ENCODE measurements around the gene PAFAH1B1. TPM values are rescaled to one million over a fixed set of nuclear protein-coding genes. Genes with fewer than 3 reads are reported as not detected.

Gene PAFAH1B1
- total and polyA plus RNA-seq, 2 experiments from 2014 or later: 69.9 to 71.7 TPM

- H3K4me2 ChIP-seq: peak overlapping the region; percentile 68
- ATAC-seq: peak; percentile 51
Measured at GRCh38 chr17:2624292-2624731, 30.9 kb downstream of the PAFAH1B1 start.

More at GRCh38 chr17:2624292-2624731, 30.9 kb downstream of the PAFAH1B1 start:
- H3K36me3 Mint-ChIP-seq (ENCODE audit: low read depth): peaks cover 56% of the 10 kb centered on the region
- peaks cover 2% of the 10 kb centered on the region for H3K27me3 Mint-ChIP-seq (ENCODE audit: insufficient read depth, low read depth, poor library complexity)
- Histone ChIP-seq H3K79me2 (replicated peaks; ENCODE audit: insufficient read depth) (peaks cover 100% of the 10 kb centered on the region), H3K36me3 (ENCODE audit: insufficient read depth) (no peaks in the 10 kb centered on the region; the same call in 1 of the 2 replicates), H4K20me1 (replicated peaks; ENCODE audit: insufficient read depth) (peaks cover 62% of the 10 kb centered on the region), H3K27me3 (ENCODE audit: insufficient read depth) (no peaks in the 10 kb centered on the region), H3K4me1 (ENCODE audit: insufficient read depth) (peaks cover 28% of the 10 kb centered on the region), H2AFZ (no peak overlapping the region), H3K27ac (ENCODE audit: low read depth) (peak overlapping the region; percentile 88), H3K9me2 (ENCODE audit: insufficient read depth) (no peaks in the 10 kb centered on the region), H3F3A (replicated peaks; ENCODE audit: low read depth) (peaks cover 8% of the 10 kb centered on the region; the same call in 1 of the 2 replicates), H3K4me3 (peak overlapping the region; percentile 14; the same call in 1 of the 2 replicates)
- H3K27ac Mint-ChIP-seq: peak overlapping the region; percentile 87
- H3K4me1 Mint-ChIP-seq: peaks cover 39% of the 10 kb centered on the region
- peak; percentile 69 for DNase-seq (ENCODE audit: low spot score)
- H3K4me3 Mint-ChIP-seq: peak overlapping the region; percentile 25; the same call in 2 of the 3 replicates
- peaks cover 32% of the 10 kb centered on the region for H3K9me3 Mint-ChIP-seq
- TF ChIP-seq ZNF114 (CRISPR knock-in tag; IDR thresholded peaks at IDR 0.05): no peak
- no peak for TF ChIP-seq EZH2 (IDR thresholded peaks at IDR 0.05; ENCODE audit: low read depth, unreplicated experiment)
- TF ChIP-seq, protein P1, sequence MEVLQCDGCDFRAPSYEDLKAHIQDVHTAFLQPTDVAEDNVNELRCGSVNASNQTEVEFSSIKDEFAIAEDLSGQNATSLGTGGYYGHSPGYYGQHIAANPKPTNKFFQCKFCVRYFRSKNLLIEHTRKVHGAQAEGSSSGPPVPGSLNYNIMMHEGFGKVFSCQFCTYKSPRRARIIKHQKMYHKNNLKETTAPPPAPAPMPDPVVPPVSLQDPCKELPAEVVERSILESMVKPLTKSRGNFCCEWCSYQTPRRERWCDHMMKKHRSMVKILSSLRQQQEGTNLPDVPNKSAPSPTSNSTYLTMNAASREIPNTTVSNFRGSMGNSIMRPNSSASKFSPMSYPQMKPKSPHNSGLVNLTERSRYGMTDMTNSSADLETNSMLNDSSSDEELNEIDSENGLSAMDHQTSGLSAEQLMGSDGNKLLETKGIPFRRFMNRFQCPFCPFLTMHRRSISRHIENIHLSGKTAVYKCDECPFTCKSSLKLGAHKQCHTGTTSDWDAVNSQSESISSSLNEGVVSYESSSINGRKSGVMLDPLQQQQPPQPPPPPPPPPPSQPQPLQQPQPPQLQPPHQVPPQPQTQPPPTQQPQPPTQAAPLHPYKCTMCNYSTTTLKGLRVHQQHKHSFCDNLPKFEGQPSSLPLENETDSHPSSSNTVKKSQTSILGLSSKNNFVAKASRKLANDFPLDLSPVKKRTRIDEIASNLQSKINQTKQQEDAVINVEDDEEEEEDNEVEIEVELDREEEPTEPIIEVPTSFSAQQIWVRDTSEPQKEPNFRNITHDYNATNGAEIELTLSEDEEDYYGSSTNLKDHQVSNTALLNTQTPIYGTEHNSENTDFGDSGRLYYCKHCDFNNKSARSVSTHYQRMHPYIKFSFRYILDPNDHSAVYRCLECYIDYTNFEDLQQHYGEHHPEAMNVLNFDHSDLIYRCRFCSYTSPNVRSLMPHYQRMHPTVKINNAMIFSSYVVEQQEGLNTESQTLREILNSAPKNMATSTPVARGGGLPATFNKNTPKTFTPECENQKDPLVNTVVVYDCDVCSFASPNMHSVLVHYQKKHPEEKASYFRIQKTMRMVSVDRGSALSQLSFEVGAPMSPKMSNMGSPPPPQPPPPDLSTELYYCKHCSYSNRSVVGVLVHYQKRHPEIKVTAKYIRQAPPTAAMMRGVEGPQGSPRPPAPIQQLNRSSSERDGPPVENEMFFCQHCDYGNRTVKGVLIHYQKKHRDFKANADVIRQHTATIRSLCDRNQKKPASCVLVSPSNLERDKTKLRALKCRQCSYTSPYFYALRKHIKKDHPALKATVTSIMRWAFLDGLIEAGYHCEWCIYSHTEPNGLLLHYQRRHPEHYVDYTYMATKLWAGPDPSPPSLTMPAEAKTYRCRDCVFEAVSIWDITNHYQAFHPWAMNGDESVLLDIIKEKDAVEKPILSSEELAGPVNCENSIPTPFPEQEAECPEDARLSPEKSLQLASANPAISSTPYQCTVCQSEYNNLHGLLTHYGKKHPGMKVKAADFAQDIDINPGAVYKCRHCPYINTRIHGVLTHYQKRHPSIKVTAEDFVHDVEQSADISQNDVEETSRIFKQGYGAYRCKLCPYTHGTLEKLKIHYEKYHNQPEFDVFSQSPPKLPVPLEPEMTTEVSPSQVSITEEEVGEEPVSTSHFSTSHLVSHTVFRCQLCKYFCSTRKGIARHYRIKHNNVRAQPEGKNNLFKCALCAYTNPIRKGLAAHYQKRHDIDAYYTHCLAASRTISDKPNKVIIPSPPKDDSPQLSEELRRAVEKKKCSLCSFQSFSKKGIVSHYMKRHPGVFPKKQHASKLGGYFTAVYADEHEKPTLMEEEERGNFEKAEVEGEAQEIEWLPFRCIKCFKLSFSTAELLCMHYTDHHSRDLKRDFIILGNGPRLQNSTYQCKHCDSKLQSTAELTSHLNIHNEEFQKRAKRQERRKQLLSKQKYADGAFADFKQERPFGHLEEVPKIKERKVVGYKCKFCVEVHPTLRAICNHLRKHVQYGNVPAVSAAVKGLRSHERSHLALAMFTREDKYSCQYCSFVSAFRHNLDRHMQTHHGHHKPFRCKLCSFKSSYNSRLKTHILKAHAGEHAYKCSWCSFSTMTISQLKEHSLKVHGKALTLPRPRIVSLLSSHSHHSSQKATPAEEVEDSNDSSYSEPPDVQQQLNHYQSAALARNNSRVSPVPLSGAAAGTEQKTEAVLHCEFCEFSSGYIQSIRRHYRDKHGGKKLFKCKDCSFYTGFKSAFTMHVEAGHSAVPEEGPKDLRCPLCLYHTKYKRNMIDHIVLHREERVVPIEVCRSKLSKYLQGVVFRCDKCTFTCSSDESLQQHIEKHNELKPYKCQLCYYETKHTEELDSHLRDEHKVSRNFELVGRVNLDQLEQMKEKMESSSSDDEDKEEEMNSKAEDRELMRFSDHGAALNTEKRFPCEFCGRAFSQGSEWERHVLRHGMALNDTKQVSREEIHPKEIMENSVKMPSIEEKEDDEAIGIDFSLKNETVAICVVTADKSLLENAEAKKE (CRISPR knock-in tag; IDR thresholded peaks at IDR 0.05): no peak
- TF ChIP-seq POLR2AphosphoS5 (IDR thresholded peaks at IDR 0.05; ENCODE audit: low read depth): no peak
- no peak for TF ChIP-seq ETS1 (IDR thresholded peaks at IDR 0.05)
- no peak for TF ChIP-seq NANOG (IDR thresholded peaks at IDR 0.05; ENCODE audit: borderline replicate concordance)
- no peak for TF ChIP-seq REST (IDR thresholded peaks at IDR 0.05; ENCODE audit: unreplicated experiment)
- no peak for TF ChIP-seq JUNB (IDR thresholded peaks at IDR 0.05; ENCODE audit: unreplicated experiment)
- no peak for TF ChIP-seq STAT1 (IDR thresholded peaks at IDR 0.05; ENCODE audit: unreplicated experiment)
- TF ChIP-seq, protein P2, sequence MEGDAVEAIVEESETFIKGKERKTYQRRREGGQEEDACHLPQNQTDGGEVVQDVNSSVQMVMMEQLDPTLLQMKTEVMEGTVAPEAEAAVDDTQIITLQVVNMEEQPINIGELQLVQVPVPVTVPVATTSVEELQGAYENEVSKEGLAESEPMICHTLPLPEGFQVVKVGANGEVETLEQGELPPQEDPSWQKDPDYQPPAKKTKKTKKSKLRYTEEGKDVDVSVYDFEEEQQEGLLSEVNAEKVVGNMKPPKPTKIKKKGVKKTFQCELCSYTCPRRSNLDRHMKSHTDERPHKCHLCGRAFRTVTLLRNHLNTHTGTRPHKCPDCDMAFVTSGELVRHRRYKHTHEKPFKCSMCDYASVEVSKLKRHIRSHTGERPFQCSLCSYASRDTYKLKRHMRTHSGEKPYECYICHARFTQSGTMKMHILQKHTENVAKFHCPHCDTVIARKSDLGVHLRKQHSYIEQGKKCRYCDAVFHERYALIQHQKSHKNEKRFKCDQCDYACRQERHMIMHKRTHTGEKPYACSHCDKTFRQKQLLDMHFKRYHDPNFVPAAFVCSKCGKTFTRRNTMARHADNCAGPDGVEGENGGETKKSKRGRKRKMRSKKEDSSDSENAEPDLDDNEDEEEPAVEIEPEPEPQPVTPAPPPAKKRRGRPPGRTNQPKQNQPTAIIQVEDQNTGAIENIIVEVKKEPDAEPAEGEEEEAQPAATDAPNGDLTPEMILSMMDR (conservative IDR thresholded peaks at IDR 0.05; ENCODE audit: low read depth in 2 of 2): no peak
- no peak for TF ChIP-seq CREB1 (CRISPR knock-in tag; IDR thresholded peaks at IDR 0.05; ENCODE audit: low read depth)
- no peak for TF ChIP-seq ZNF331 (CRISPR knock-in tag; IDR thresholded peaks at IDR 0.05; ENCODE audit: low read depth)
- no peak for TF ChIP-seq EZH2phosphoT487 (IDR thresholded peaks at IDR 0.05; ENCODE audit: unreplicated experiment)

All from GM23338 (cell line).